ENCODE measurements around the gene F2R. TPM values are rescaled to one million over a fixed set of nuclear protein-coding genes. Genes with fewer than 3 reads are reported as not detected.

Gene F2R
- total and polyA plus RNA-seq, 2 of the 13 experiments (the other 11 are each of a cell fraction or from before 2014, with no cell fraction given): 8.3 to 12.3 TPM

DNA sequence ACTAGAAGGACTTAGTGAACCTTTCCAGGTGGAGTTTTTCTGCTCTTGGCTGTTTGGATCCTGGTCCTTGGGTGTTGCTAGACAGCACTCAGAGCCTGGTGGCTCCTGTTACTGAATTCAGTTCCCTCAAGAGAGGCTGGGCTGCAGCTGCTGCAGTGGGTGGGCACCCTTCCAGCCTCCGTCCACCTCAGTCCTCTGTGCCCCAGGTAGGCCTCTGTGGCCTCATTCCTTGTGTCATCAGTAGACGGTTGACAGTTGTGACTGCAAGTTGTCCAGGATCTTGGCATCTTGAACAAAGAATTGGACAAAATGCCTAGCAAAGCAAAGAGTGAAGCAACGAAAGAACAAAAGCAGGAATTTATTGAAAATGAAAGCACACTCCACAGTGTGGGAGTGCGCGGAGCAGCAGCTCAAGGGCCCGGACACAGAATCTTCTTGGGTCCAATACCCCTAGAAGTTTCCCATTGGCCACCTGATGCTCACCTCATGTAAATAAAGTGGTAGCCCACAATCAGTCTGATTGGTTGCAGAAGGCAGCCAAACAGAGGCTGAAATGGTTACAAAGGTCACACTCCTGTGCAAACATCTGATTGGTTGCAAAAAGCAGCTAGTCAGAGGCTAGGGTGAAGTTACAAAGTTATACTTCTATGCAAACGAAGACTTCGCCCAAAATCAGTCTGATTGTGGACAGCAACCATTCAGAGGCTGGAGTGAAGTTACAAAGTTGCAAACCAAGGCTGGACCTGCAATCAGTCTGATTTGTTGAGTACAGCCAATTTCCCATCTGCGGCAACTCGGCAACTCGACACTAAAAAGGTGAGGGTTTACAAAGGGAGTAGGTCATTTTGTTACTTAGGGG lies 40.1 kb downstream of the F2R start:
- no peaks in the 10 kb centered on the region for H3K79me2 ChIP-seq (ENCODE audit: insufficient read depth, low read length)
- H3K4me1 ChIP-seq (ENCODE audit: insufficient read depth, low read length): peaks cover 31% of the 10 kb centered on the region
- WGBS (ENCODE audit: low lambda C conversion rate): 2% methylated on average over 11 of the region's 11 CpGs
- peak overlapping the region; percentile 74 for H3K27ac ChIP-seq (ENCODE audit: extremely low read length, insufficient read depth, low read length)
- H3K27me3 ChIP-seq (ENCODE audit: control insufficient read depth in 1 of 2, insufficient read depth in 2 of 2, low read length in 2 of 2): peaks cover 1 to 4% of the 10 kb centered on the region in 2 experiments; a peak in 1 of 5 replicates
- ATAC-seq (peak; percentile 92), FAIRE-seq (peak; percentile 91), DNase-seq (ENCODE audit: low spot score) (peak; percentile 88)
- H3K9ac ChIP-seq (ENCODE audit: insufficient read depth, low read depth, low read length): peak overlapping the region; percentile 66
- TSS peak; percentile 49 for BruUV-seq (replicated peaks)
- ChIA-PET POLR2A (interaction anchor here (0.9 to 1.6 kb wide), 6 partner anchors 8 to 63 kb away, joined by 3 to 5 read pairs (median 4); partner anchors contain the start of gene F2RL1), CTCF (ENCODE audit: low intra/inter-chr PET ratio, low total read pairs) (no interaction called here)
- in situ Hi-C loops (cut with HindIII; ENCODE audit: extremely low pct_ligation_motif_present, low pct_unique_long_range_greater_than_20kb) (no loop called here), intact Hi-C loops (cut with micrococcal nuclease; ENCODE audit: unreplicated experiment) (no loop called here)
- H3K36me3 ChIP-seq (replicated peaks in 1 of 2; ENCODE audit: control insufficient read depth in 1 of 2, insufficient read depth in 2 of 2, low read length in 2 of 2): no peaks in the 10 kb centered on the region
- H2AFZ ChIP-seq (ENCODE audit: low read length): peak overlapping the region; percentile 96
- no peaks in the 10 kb centered on the region for H3K9me3 ChIP-seq (ENCODE audit: low read length)
- H4K20me1 ChIP-seq (ENCODE audit: insufficient read depth, low read length): no peaks in the 10 kb centered on the region
- peak overlapping the region; percentile 86 for H3K4me2 ChIP-seq (ENCODE audit: low read depth, low read length)
- peak overlapping the region; percentile 54 to 67 (median 67) for H3K4me3 ChIP-seq (replicated peaks in 1 of 3; ENCODE audit: insufficient read depth in 1 of 3, low read depth in 2 of 3, low read length in 3 of 3)
- TF ChIP-seq SALL1 (CRISPR knock-in tag; IDR thresholded peaks at IDR 0.05) (peak; percentile 30), FOXA3 (CRISPR knock-in tag; IDR thresholded peaks at IDR 0.05) (peak; percentile 5; the same call in 1 of the 2 replicates), NCOR1 (IDR thresholded peaks at IDR 0.05; ENCODE audit: borderline replicate concordance, low read length) (peak; percentile 27; the same call in 1 of the 2 replicates), GATAD1 (CRISPR knock-in tag; IDR thresholded peaks at IDR 0.05) (peak; percentile 21), RBM22 (optimal IDR thresholded peaks at IDR 0.05; ENCODE audit: low read length) (no peak), ZNF556 (CRISPR knock-in tag; IDR thresholded peaks at IDR 0.05; ENCODE audit: borderline replicate concordance) (no peak), RORA (CRISPR knock-in tag; IDR thresholded peaks at IDR 0.05) (0 out of 2 replicates have a peak, but pooled peaks have one; percentile 17), ZNF775 (CRISPR knock-in tag; IDR thresholded peaks at IDR 0.05; ENCODE audit: borderline replicate concordance) (0 out of 2 replicates have a peak, but pooled peaks have one; percentile 81), YEATS2 (CRISPR knock-in tag; IDR thresholded peaks at IDR 0.05; ENCODE audit: borderline replicate concordance) (no peak), FOXC1 (CRISPR knock-in tag; IDR thresholded peaks at IDR 0.05; ENCODE audit: borderline replicate concordance) (no peak), ELF3 (CRISPR knock-in tag; IDR thresholded peaks at IDR 0.05) (0 out of 2 replicates have a peak, but pooled peaks have one; percentile 9), NFKB2 (CRISPR knock-in tag; IDR thresholded peaks at IDR 0.05; ENCODE audit: borderline replicate concordance) (no peak), SP2 (CRISPR knock-in tag; IDR thresholded peaks at IDR 0.05) (no peak), ARNT (IDR thresholded peaks at IDR 0.05) (no peak)
- TF ChIP-seq, protein P1, sequence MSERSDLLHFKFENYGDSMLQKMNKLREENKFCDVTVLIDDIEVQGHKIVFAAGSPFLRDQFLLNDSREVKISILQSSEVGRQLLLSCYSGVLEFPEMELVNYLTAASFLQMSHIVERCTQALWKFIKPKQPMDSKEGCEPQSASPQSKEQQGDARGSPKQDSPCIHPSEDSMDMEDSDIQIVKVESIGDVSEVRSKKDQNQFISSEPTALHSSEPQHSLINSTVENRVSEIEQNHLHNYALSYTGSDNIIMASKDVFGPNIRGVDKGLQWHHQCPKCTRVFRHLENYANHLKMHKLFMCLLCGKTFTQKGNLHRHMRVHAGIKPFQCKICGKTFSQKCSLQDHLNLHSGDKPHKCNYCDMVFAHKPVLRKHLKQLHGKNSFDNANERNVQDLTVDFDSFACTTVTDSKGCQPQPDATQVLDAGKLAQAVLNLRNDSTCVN (CRISPR knock-in tag; IDR thresholded peaks at IDR 0.05; ENCODE audit: borderline replicate concordance): no peak
- TF ChIP-seq, protein P2, sequence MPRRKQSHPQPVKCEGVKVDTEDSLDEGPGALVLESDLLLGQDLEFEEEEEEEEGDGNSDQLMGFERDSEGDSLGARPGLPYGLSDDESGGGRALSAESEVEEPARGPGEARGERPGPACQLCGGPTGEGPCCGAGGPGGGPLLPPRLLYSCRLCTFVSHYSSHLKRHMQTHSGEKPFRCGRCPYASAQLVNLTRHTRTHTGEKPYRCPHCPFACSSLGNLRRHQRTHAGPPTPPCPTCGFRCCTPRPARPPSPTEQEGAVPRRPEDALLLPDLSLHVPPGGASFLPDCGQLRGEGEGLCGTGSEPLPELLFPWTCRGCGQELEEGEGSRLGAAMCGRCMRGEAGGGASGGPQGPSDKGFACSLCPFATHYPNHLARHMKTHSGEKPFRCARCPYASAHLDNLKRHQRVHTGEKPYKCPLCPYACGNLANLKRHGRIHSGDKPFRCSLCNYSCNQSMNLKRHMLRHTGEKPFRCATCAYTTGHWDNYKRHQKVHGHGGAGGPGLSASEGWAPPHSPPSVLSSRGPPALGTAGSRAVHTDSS (CRISPR knock-in tag; conservative IDR thresholded peaks at IDR 0.05): no peak
- TF ChIP-seq, protein P3, sequence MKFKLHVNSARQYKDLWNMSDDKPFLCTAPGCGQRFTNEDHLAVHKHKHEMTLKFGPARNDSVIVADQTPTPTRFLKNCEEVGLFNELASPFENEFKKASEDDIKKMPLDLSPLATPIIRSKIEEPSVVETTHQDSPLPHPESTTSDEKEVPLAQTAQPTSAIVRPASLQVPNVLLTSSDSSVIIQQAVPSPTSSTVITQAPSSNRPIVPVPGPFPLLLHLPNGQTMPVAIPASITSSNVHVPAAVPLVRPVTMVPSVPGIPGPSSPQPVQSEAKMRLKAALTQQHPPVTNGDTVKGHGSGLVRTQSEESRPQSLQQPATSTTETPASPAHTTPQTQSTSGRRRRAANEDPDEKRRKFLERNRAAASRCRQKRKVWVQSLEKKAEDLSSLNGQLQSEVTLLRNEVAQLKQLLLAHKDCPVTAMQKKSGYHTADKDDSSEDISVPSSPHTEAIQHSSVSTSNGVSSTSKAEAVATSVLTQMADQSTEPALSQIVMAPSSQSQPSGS (CRISPR knock-in tag; IDR thresholded peaks at IDR 0.05): 0 out of 2 replicates have a peak, but pooled peaks have one; percentile 8
- TF ChIP-seq, protein P4, sequence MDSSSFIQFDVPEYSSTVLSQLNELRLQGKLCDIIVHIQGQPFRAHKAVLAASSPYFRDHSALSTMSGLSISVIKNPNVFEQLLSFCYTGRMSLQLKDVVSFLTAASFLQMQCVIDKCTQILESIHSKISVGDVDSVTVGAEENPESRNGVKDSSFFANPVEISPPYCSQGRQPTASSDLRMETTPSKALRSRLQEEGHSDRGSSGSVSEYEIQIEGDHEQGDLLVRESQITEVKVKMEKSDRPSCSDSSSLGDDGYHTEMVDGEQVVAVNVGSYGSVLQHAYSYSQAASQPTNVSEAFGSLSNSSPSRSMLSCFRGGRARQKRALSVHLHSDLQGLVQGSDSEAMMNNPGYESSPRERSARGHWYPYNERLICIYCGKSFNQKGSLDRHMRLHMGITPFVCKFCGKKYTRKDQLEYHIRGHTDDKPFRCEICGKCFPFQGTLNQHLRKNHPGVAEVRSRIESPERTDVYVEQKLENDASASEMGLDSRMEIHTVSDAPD (CRISPR knock-in tag; IDR thresholded peaks at IDR 0.05): no peak
